Neural cell (in vitro differentiated cells): ENCODE measurements around the gene GNAQ. TPM values are rescaled to one million over a fixed set of nuclear protein-coding genes. Genes with fewer than 3 reads are reported as not detected.
"Not testable (repeated sequence)": the region's sequence is repeated elsewhere in the genome, so short reads cannot be mapped to it uniquely, and the experiment has no call there.

Experiments
- H2AFZ ChIP-seq: fragments of 200-600, 300-800 bp; sonication (generic), shearing (Covaris generic); 2 replicates; pipeline ENCODE4 v1.6.0; 2014; ENCODE audit warnings: low read depth, mild to moderate bottlenecking, antibody characterized with exemption, low read length, moderate library complexity
- H3F3A ChIP-seq: fragments of 200-600 bp; shearing (Covaris generic); 2 replicates; pipeline ENCODE4 v1.6.1; 2016; ENCODE audit warnings: mild to moderate bottlenecking, moderate library complexity, mixed read lengths, antibody characterized with exemption, low read length; ENCODE audit not compliant: insufficient read depth, poor library complexity, severe bottlenecking
- H3K27ac ChIP-seq: fragments of 200-600, 300-800 bp; sonication (generic), shearing (Covaris generic); 2 replicates; pipeline ENCODE4 v1.5.1; 2014; ENCODE audit warnings: mild to moderate bottlenecking, low read length, moderate library complexity
- H3K27me3 ChIP-seq: fragments of 300-800, 200-600 bp; sonication (generic), shearing (Covaris generic); 2 replicates; pipeline ENCODE4 v1.6.0; 2014; ENCODE audit warnings: mild to moderate bottlenecking, low read depth, low read length, moderate library complexity; ENCODE audit not compliant: insufficient read depth
- H3K36me3 ChIP-seq: fragments of 300-800, 200-600 bp; sonication (generic), shearing (Covaris generic); 2 replicates; pipeline ENCODE4 v1.5.1; 2014; ENCODE audit warnings: mild to moderate bottlenecking, antibody characterized with exemption, low read length, moderate library complexity; ENCODE audit not compliant: insufficient read depth
- H3K4me2 ChIP-seq: fragments of 300-800, 200-600 bp; sonication (generic), shearing (Covaris generic); 2 replicates; pipeline ENCODE4 v1.6.0; 2014; ENCODE audit warnings: mild to moderate bottlenecking, low read length
- H3K4me3 ChIP-seq: fragments of 300-800, 200-600 bp; sonication (generic), shearing (Covaris generic); 2 replicates; pipeline ENCODE4 v1.5.1; 2014; ENCODE audit warnings: mild to moderate bottlenecking, low read length, moderate library complexity
- H3K79me2 ChIP-seq: fragments of 200-600 bp; shearing (Covaris generic); replicated peaks from 2 replicates; pipeline ENCODE4 v1.6.0; 2014; ENCODE audit warnings: mild to moderate bottlenecking, low read length, moderate library complexity; ENCODE audit not compliant: insufficient read depth
- H3K9ac ChIP-seq: fragments of 300-800, 200-600 bp; sonication (generic), shearing (Covaris generic); 2 replicates; pipeline ENCODE4 v1.6.1; 2016; ENCODE audit warnings: mild to moderate bottlenecking, low read length, mixed read lengths
- H3K9me2 ChIP-seq: fragments of 200-600 bp; shearing (Covaris generic); 2 replicates; pipeline ENCODE4 v1.6.1; 2016; ENCODE audit warnings: mild to moderate bottlenecking, low read length, mixed read lengths; ENCODE audit not compliant: insufficient read depth
- H3K9me3 ChIP-seq: fragments of 200-600, 300-800 bp; sonication (generic), shearing (Covaris generic); 2 replicates; pipeline ENCODE4 v1.6.1; 2016; ENCODE audit warnings: mild to moderate bottlenecking, mixed run types, low read length, moderate library complexity, mixed read lengths
- H4K20me1 ChIP-seq: fragments of 200-600 bp; shearing (Covaris generic); 2 replicates; pipeline ENCODE4 v1.6.1; 2016; ENCODE audit warnings: mild to moderate bottlenecking, mixed run types; ENCODE audit not compliant: insufficient read depth
- EP300 ChIP-seq: fragments of 450-650 bp; conservative IDR thresholded peaks from 2 replicates; pipeline ENCODE4 v1.6.1; 2014; ENCODE audit warnings: antibody characterized with exemption, mild to moderate bottlenecking, moderate library complexity; ENCODE audit not compliant: poor library complexity, severe bottlenecking
- EZH2 ChIP-seq: fragments of 200-600, 300-800 bp; shearing (Covaris generic), sonication (generic); IDR thresholded peaks from 2 replicates; pipeline ENCODE4 v1.6.1; 2014; ENCODE audit warnings: antibody characterized with exemption, low read length, borderline replicate concordance, mild to moderate bottlenecking; ENCODE audit not compliant: insufficient read depth, poor library complexity, severe bottlenecking
- MXI1 ChIP-seq: fragments of 450-650 bp; conservative IDR thresholded peaks from 2 replicates; pipeline ENCODE4 v1.6.1; 2014; ENCODE audit warnings: antibody characterized with exemption, mild to moderate bottlenecking; ENCODE audit not compliant: poor library complexity, severe bottlenecking
- POLR2AphosphoS5 ChIP-seq: IDR thresholded peaks from 2 replicates; pipeline ENCODE4 v1.6.1; 2012
- RAD21 ChIP-seq: fragments of 450-650 bp; conservative IDR thresholded peaks from 2 replicates; pipeline ENCODE4 v1.6.1; 2014; ENCODE audit warnings: antibody characterized with exemption, mild to moderate bottlenecking, moderate library complexity
- REST ChIP-seq: IDR thresholded peaks from 2 replicates; pipeline ENCODE4 v1.6.1; 2012; ENCODE audit warnings: borderline replicate concordance
- SMC3 ChIP-seq: fragments of 450-650 bp; conservative IDR thresholded peaks from 2 replicates; pipeline ENCODE4 v1.6.1; 2014; ENCODE audit warnings: antibody characterized with exemption, mild to moderate bottlenecking, moderate library complexity; ENCODE audit not compliant: poor library complexity
- TAF1 ChIP-seq: IDR thresholded peaks from 2 replicates; pipeline ENCODE4 v1.6.1; 2012; ENCODE audit warnings: low read depth
- polyA plus RNA-seq: library from polyadenylated mRNA; depleted of rRNA; stranded (reverse); fragments of >200 nt; gene quantifications from 2 replicates; pipeline ENCODE4 v1.2.3, GENCODE V29; 2014
- TF ChIP-seq, protein P1 (sequence below): fragments of 450-650 bp; IDR thresholded peaks from 2 replicates; pipeline ENCODE4 v1.5.1; 2014; ENCODE audit warnings: antibody characterized with exemption, mild to moderate bottlenecking, moderate library complexity; ENCODE audit not compliant: poor library complexity, severe bottlenecking

GNAQ gene
- polyA plus RNA-seq, 1 donor from 2014 or later, result 86.7 TPM

DNA sequence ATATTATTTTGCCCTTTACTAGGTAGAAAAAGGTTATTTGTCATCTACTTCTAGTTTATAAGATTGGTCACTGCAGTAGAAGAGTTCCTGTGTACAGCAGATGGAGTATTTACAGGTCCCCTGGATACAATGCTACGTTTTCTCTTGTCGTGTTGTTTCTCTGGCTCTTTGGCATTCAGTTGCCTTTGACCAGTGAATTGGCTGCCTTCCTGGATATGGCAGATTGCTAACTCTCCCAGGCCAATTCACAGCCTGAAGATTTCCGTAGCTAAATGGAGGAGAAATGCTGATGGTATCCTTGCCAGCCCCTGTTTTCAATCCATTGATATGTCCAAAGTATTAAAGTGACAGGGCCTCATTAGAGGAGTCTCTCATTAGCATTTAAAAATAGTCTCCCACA, 32.5 kb upstream of the GNAQ start:
- H4K20me1 ChIP-seq, result no peaks in the 10 kb centered on the region
- TF ChIP-seq MXI1 (no peak), SMC3 (no peak), REST (no peak), RAD21 (no peak), TAF1 (no peak), POLR2AphosphoS5 (no peak), EZH2 (no peak), EP300 (no peak)
- TF ChIP-seq, protein P1, sequence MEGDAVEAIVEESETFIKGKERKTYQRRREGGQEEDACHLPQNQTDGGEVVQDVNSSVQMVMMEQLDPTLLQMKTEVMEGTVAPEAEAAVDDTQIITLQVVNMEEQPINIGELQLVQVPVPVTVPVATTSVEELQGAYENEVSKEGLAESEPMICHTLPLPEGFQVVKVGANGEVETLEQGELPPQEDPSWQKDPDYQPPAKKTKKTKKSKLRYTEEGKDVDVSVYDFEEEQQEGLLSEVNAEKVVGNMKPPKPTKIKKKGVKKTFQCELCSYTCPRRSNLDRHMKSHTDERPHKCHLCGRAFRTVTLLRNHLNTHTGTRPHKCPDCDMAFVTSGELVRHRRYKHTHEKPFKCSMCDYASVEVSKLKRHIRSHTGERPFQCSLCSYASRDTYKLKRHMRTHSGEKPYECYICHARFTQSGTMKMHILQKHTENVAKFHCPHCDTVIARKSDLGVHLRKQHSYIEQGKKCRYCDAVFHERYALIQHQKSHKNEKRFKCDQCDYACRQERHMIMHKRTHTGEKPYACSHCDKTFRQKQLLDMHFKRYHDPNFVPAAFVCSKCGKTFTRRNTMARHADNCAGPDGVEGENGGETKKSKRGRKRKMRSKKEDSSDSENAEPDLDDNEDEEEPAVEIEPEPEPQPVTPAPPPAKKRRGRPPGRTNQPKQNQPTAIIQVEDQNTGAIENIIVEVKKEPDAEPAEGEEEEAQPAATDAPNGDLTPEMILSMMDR, result no peak
- no peaks in the 10 kb centered on the region for H3K9me3 ChIP-seq
- H3K9ac ChIP-seq, result no peak overlapping the region
- H3K4me2 ChIP-seq, result no peak overlapping the region
- no peaks in the 10 kb centered on the region for H3K36me3 ChIP-seq
- H3K79me2 ChIP-seq, result no peaks in the 10 kb centered on the region
- no peak overlapping the region for H3K27ac ChIP-seq
- no peaks in the 10 kb centered on the region for H3F3A ChIP-seq
- H3K27me3 ChIP-seq, result no peaks in the 10 kb centered on the region
- no peak overlapping the region for H2AFZ ChIP-seq
- H3K4me3 ChIP-seq, result no peak overlapping the region
- no peaks in the 10 kb centered on the region for H3K9me2 ChIP-seq

DNA sequence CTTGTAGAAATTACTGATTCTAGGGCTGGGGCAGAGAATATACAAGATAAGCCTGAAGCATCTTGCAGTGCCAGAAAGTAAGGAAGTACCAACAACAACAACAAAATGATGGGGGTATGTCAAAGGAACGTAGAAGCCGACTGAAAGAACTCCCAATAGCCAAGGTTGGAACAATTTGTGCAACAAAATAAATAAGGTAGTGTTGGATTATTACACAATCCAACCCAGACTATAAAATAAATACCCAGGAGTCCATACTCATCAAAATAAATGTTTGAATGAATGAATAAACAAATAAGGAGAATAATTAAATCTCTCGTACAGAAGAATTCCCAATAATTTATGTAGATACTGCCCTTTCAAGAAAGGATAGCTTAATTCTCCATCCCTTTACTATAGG, 31.1 kb upstream of the GNAQ start:
- no peak overlapping the region for H3K4me3 ChIP-seq
- H3K9me2 ChIP-seq, result no peaks in the 10 kb centered on the region
- H3K27me3 ChIP-seq, result no peaks in the 10 kb centered on the region
- H3K4me2 ChIP-seq, result no peak overlapping the region
- H3F3A ChIP-seq, result no peaks in the 10 kb centered on the region
- H3K9me3 ChIP-seq, result no peaks in the 10 kb centered on the region
- H3K79me2 ChIP-seq, result no peaks in the 10 kb centered on the region
- H4K20me1 ChIP-seq, result no peaks in the 10 kb centered on the region
- no peak overlapping the region for H3K27ac ChIP-seq
- TF ChIP-seq RAD21 (no peak), EZH2 (no peak), POLR2AphosphoS5 (no peak), REST (no peak), MXI1 (no peak), TAF1 (no peak), EP300 (no peak), SMC3 (no peak)
- TF ChIP-seq, protein P1, result no peak
- H3K9ac ChIP-seq, result no peak overlapping the region
- no peaks in the 10 kb centered on the region for H3K36me3 ChIP-seq
- H2AFZ ChIP-seq, result no peak overlapping the region

GRCh38 chr9:78054218-78054617, 22.6 kb upstream of the GNAQ start:
- H3K36me3 ChIP-seq, H3K9me3 ChIP-seq, H3F3A ChIP-seq, H3K9me2 ChIP-seq, H3K9ac ChIP-seq, H2AFZ ChIP-seq, H4K20me1 ChIP-seq, H3K4me2 ChIP-seq, H3K27ac ChIP-seq, H3K27me3 ChIP-seq, H3K4me3 ChIP-seq, H3K79me2 ChIP-seq: not testable (repeated sequence)
